Trophoblast cell (in vitro differentiated cells and primary cell): ENCODE results near the gene CACNA1G.

Experiments
- DNase-seq, 2 donors: peaks; one replicate each; pipeline ENCODE4 v3.0.0-alpha.2; 2016
- H2AFZ ChIP-seq: 2 replicates; pipeline ENCODE4 v1.6.1; 2013; ENCODE audit warnings: low read length, moderate library complexity, mild to moderate bottlenecking; ENCODE audit not compliant: insufficient read depth, poor library complexity
- H2AK5ac ChIP-seq: 2 replicates; pipeline ENCODE4 v1.6.1; 2013; ENCODE audit warnings: mild to moderate bottlenecking, low read length
- H2BK120ac ChIP-seq: 2 replicates; pipeline ENCODE4 v1.6.1; 2013; ENCODE audit warnings: low read length, mild to moderate bottlenecking, moderate library complexity; ENCODE audit not compliant: insufficient read depth, poor library complexity
- H2BK12ac ChIP-seq: 2 replicates; pipeline ENCODE4 v1.6.1; 2013; ENCODE audit warnings: mild to moderate bottlenecking, low read length, moderate library complexity
- H2BK5ac ChIP-seq: 2 replicates; pipeline ENCODE4 v1.6.1; 2013; ENCODE audit warnings: low read length, low read depth, moderate library complexity, mild to moderate bottlenecking; ENCODE audit not compliant: poor library complexity
- H3K14ac ChIP-seq: 2 replicates; pipeline ENCODE4 v1.6.1; 2013; ENCODE audit warnings: mild to moderate bottlenecking, low read length
- H3K18ac ChIP-seq: 2 replicates; pipeline ENCODE4 v1.6.1; 2013; ENCODE audit warnings: mild to moderate bottlenecking, low read length
- H3K23ac ChIP-seq: 2 replicates; pipeline ENCODE4 v1.6.1; 2013; ENCODE audit warnings: low read length
- H3K27ac ChIP-seq: 2 replicates; pipeline ENCODE4 v1.5.1; 2013; ENCODE audit warnings: low read depth, mild to moderate bottlenecking, inconsistent platforms, low read length, moderate library complexity
- H3K27me3 ChIP-seq: 2 replicates; pipeline ENCODE4 v1.6.1; 2013; ENCODE audit warnings: inconsistent platforms, mild to moderate bottlenecking, low read length, moderate library complexity; ENCODE audit not compliant: insufficient read depth
- H3K36me3 ChIP-seq, 2 experiments: 1 replicate in 1 of 2; 2 replicates in 1 of 2; pipeline ENCODE4 v1.6.1; 2013; ENCODE audit warnings: low read length in 2 of 2, mild to moderate bottlenecking in 2 of 2, moderate library complexity in 1 of 2; ENCODE audit not compliant: insufficient read depth in 2 of 2, control insufficient read depth in 1 of 2
- H3K4ac ChIP-seq: 2 replicates; pipeline ENCODE4 v1.6.1; 2013; ENCODE audit warnings: low read depth, mild to moderate bottlenecking, low read length, moderate library complexity
- H3K4me1 ChIP-seq, 2 experiments: 1 replicate in 1 of 2; 2 replicates in 1 of 2; pipeline ENCODE4 v1.6.1; 2013; ENCODE audit warnings: low read length in 2 of 2, mild to moderate bottlenecking in 2 of 2, moderate library complexity in 1 of 2; ENCODE audit not compliant: insufficient read depth in 2 of 2, control insufficient read depth in 1 of 2
- H3K4me2 ChIP-seq: 2 replicates; pipeline ENCODE4 v1.6.1; 2013; ENCODE audit warnings: inconsistent platforms, mild to moderate bottlenecking, low read length, moderate library complexity
- H3K4me3 ChIP-seq: 2 replicates; pipeline ENCODE4 v1.5.1; 2013; ENCODE audit warnings: mild to moderate bottlenecking, low read depth, low read length, inconsistent platforms
- H3K79me1 ChIP-seq: one replicate; pipeline ENCODE4 v1.6.1; 2013; ENCODE audit warnings: low read length
- H3K79me2 ChIP-seq: 2 replicates; pipeline ENCODE4 v1.6.1; 2013; ENCODE audit warnings: low read length, mild to moderate bottlenecking; ENCODE audit not compliant: control insufficient read depth, insufficient read depth, poor library complexity
- H3K9ac ChIP-seq: 2 replicates; pipeline ENCODE4 v1.6.1; 2013; ENCODE audit warnings: mild to moderate bottlenecking, low read length
- H3K9me3 ChIP-seq: 2 replicates; pipeline ENCODE4 v1.6.1; 2013; ENCODE audit warnings: low read depth, mild to moderate bottlenecking, control low read depth, inconsistent platforms, low read length; ENCODE audit not compliant: insufficient read depth
- H4K12ac ChIP-seq: 2 replicates; pipeline ENCODE4 v1.6.1; 2013; ENCODE audit warnings: low read depth, mild to moderate bottlenecking, low read length, moderate library complexity
- H4K8ac ChIP-seq: 2 replicates; pipeline ENCODE4 v1.6.1; 2013; ENCODE audit warnings: low read depth, mild to moderate bottlenecking, low read length, moderate library complexity
- H4K91ac ChIP-seq: one replicate; pipeline ENCODE4 v1.6.1; 2013; ENCODE audit warnings: low read depth, mild to moderate bottlenecking, low read length, moderate library complexity
- WGBS: extraction: QIAGEN DNeasy Blood & Tissue Kit; methylation state at CpG from one replicate; pipeline ENCODE4 v1.1.7; 2013; ENCODE audit warnings: missing lambda C conversion rate; ENCODE audit not compliant: insufficient read length, insufficient coverage; ENCODE audit errors: extremely low coverage; 5-methylcytosine and 5-hydroxymethylcytosine counted together

The CACNA1G gene

DNA sequence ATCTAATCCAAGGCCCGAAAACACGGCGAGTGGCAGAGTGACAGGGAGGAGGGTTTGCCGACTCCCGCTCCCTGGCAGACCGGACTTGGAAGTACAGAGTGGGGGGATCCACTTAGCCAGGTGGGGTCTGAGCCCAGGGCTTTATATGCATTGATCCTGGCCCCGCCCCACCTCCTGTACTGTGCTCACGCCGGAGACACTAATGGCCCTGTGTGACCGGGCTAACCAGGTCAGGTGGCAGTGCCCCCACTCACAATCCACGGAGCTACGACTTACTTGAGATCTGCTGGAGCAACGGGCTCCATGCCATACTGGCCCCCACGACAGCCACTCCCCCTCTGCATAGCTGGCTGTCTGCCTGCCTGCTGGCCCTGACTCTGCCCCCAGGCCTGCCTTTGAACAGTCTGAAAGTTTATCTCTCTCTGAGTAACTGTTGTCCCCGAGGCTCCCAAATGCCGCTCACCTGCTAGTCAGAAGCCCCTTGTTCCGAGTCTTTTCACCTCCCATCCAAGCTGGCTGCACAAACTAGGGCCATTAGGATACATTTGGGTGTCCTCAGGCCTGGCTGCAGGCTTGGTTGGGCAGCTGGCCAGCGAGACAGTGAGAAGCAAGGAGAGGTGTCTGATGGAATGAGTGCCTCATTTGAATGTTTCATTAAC is 28.0 kb downstream of the CACNA1G start:
- Histone ChIP-seq H3K9ac (no peak overlapping the region), H3K4me3 (no peak overlapping the region), H2AFZ (no peak overlapping the region), H2AK5ac (no peak overlapping the region), H2BK12ac (no peak overlapping the region), H3K23ac (no peak overlapping the region), H3K14ac (no peak overlapping the region), H3K79me1 (no peaks in the 10 kb centered on the region), H3K27ac (no peak overlapping the region), H4K91ac (no peak overlapping the region), H3K9me3 (no peaks in the 10 kb centered on the region), H2BK5ac (no peak overlapping the region), H3K36me3 (no peaks in the 10 kb centered on the region), H2BK120ac (no peak overlapping the region), H4K12ac (no peak overlapping the region), H3K79me2 (no peaks in the 10 kb centered on the region), H4K8ac (no peak overlapping the region), H3K4me2 (no peak overlapping the region), H3K18ac (no peak overlapping the region), H3K27me3 (no peaks in the 10 kb centered on the region), H3K4ac (no peak overlapping the region), H3K4me1 (no peaks in the 10 kb centered on the region)
- WGBS: no CpG with 5 or more reads among the region's 18 CpGs
- no peak for DNase-seq

DNA sequence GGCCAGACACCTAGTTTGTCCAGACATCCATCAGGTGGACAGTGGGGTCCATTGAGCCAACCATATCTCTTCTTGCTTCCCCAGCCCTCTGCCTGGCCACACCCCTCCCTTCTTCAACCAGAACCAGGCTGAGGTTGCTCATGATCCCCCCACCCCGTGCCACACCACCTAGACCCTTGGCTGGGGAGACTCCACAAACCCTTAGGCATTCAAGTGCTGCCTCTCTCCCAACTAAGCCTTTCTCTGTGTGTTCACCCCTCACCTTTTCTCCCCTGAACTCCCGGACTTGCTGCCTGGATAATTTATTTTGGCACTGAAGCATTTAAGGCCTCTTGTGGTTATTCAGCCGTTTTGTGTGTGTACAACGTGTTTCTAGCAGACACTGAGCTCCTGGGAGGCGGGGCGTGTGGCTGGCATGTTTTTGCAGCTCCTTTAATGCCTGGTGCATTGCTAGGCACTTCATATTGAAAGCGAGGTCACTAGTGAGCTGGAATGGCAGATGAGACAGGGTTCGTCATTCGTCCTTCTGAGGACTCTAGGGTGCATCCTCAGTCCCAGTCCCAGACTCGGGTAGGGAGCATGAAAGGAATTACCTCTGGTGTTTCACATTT is 28.7 kb downstream of the CACNA1G start:
- WGBS: no CpG with 5 or more reads among the region's 10 CpGs
- H4K8ac ChIP-seq: no peak overlapping the region
- H4K12ac ChIP-seq: no peak overlapping the region
- no peak overlapping the region for H3K4me3 ChIP-seq
- no peak overlapping the region for H3K4ac ChIP-seq
- H3K79me1 ChIP-seq: no peaks in the 10 kb centered on the region
- no peak overlapping the region for H2BK12ac ChIP-seq
- H4K91ac ChIP-seq: no peak overlapping the region
- H3K27ac ChIP-seq: no peak overlapping the region
- no peak overlapping the region for H2AK5ac ChIP-seq
- H3K18ac ChIP-seq: no peak overlapping the region
- no peaks in the 10 kb centered on the region for H3K4me1 ChIP-seq
- no peaks in the 10 kb centered on the region for H3K36me3 ChIP-seq
- H3K9ac ChIP-seq: no peak overlapping the region
- no peaks in the 10 kb centered on the region for H3K79me2 ChIP-seq
- H3K14ac ChIP-seq: no peak overlapping the region
- H3K4me2 ChIP-seq: no peak overlapping the region
- no peak for DNase-seq
- no peaks in the 10 kb centered on the region for H3K9me3 ChIP-seq
- no peak overlapping the region for H3K23ac ChIP-seq
- no peaks in the 10 kb centered on the region for H3K27me3 ChIP-seq
- H2BK120ac ChIP-seq: no peak overlapping the region
- no peak overlapping the region for H2BK5ac ChIP-seq
- no peak overlapping the region for H2AFZ ChIP-seq

DNA sequence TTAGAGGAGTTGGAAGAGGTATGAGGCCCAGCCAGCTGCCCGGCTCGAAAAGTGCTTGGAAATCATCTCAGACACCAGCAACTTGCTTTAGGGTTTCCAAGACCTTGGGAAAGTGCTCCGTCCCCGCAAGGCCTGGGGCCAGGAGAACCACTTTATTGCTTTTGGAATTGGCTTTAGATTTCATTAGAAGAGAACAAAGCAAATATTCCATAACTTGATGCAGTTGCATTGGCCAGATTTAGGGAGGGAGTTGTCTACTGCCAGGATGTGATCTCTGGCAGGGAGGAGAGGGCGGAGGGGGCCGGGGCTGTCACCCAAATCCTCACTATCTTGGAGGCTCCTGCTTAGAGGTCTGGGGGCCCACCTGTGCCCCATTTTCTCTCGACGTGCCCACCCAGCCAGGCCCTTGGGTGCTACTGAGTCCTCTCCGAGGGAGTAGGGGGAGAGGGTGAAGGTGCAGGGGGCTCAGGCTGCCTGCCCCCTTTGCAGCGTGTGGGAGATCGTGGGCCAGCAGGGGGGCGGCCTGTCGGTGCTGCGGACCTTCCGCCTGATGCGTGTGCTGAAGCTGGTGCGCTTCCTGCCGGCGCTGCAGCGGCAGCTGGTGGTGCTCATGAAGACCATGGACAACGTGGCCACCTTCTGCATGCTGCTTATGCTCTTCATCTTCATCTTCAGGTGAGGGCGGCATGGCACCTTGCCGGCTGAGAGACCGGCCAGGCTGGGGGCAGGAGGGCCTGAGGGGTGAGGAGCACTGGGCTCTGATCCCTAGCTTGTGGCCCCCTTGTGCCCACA is 30.6 kb downstream of the CACNA1G start:
- no peak overlapping the region for H2BK12ac ChIP-seq
- no peak overlapping the region for H4K91ac ChIP-seq
- H2BK5ac ChIP-seq: no peak overlapping the region
- H2AK5ac ChIP-seq: no peak overlapping the region
- H3K79me2 ChIP-seq: no peaks in the 10 kb centered on the region
- H3K4ac ChIP-seq: no peak overlapping the region
- no peak overlapping the region for H4K12ac ChIP-seq
- no peak overlapping the region for H3K23ac ChIP-seq
- no peaks in the 10 kb centered on the region for H3K4me1 ChIP-seq
- no peaks in the 10 kb centered on the region for H3K79me1 ChIP-seq
- H3K36me3 ChIP-seq: no peaks in the 10 kb centered on the region
- no peaks in the 10 kb centered on the region for H3K27me3 ChIP-seq
- no peak overlapping the region for H3K4me3 ChIP-seq
- no peak overlapping the region for H3K9ac ChIP-seq
- no peak overlapping the region for H2AFZ ChIP-seq
- H3K4me2 ChIP-seq: no peak overlapping the region
- no peak overlapping the region for H3K27ac ChIP-seq
- no CpG with 5 or more reads among the region's 24 CpGs for WGBS
- no peak overlapping the region for H3K18ac ChIP-seq
- H2BK120ac ChIP-seq: no peak overlapping the region
- peaks cover 4% of the 10 kb centered on the region for H3K9me3 ChIP-seq
- no peak overlapping the region for H3K14ac ChIP-seq
- no peak overlapping the region for H4K8ac ChIP-seq
- no peak for DNase-seq

DNA sequence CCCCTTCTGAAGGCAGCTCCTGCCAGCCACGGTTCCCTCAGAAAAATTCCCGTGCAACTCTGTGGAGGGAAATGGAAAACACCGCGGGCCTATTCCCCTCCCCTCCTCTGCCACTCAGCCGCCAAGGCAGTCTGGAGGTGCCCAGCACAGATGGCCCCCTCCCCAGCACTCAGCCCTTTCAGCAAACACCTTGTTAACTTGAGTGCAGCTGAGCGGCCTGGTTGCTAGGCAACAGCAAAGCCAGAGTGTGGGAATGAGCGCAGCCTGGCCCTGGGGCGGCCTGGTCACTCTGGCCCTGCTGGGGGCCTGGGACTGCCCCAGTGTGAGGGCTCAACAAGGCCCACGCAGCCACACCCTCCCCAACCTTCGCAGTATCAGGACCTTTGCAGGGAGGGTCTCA is 32.8 kb downstream of the CACNA1G start:
- Histone ChIP-seq H3K79me2 (no peaks in the 10 kb centered on the region), H3K36me3 (no peaks in the 10 kb centered on the region), H3K27ac (no peak overlapping the region), H3K4ac (no peak overlapping the region), H3K9me3 (peaks cover 4% of the 10 kb centered on the region), H3K9ac (no peak overlapping the region), H3K4me3 (no peak overlapping the region), H3K14ac (no peak overlapping the region), H3K27me3 (no peaks in the 10 kb centered on the region), H2AFZ (no peak overlapping the region), H2BK5ac (no peak overlapping the region), H3K79me1 (no peaks in the 10 kb centered on the region), H4K91ac (no peak overlapping the region), H3K18ac (no peak overlapping the region), H4K12ac (no peak overlapping the region), H4K8ac (no peak overlapping the region), H2BK12ac (no peak overlapping the region), H3K23ac (no peak overlapping the region), H2AK5ac (no peak overlapping the region), H3K4me1 (no peaks in the 10 kb centered on the region), H3K4me2 (no peak overlapping the region), H2BK120ac (no peak overlapping the region)
- peak; percentile 16 to 60 for DNase-seq
- no CpG with 5 or more reads among the region's 10 CpGs for WGBS
